TTC549 (cell line): Measurements from ENCODE around the gene MAML1.
"Not testable (repeated sequence)": the region's sequence is repeated elsewhere in the genome, so short reads cannot be mapped to it uniquely, and the experiment has no call there.

Experiments
- FAIRE-seq: peaks from 2 replicates; lab custom pipeline; 2012; peaks lifted over from hg19 to GRCh38; lab: Jason Lieb, UNC

Gene MAML1

DNA sequence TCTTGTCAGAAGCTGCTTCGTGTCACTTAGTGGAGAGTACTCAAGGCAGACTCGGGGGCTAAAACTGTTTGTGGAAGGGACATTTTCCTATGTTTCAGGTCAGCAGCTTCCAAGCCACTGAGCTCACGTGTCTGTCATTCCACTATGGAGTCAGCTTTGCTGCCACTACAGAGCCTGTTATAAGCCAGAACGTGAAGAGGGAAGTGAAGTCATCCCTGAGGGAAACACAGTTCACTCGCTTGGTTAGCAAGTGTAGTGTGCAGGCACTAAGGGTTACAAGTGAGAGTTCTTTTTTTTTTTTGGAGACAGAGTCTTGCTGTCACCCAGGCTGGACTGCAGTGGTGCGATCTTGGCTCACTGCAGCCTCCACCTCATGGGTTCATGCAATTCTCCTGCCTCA lies 36.6 kb downstream of the MAML1 start:
- FAIRE-seq: no peak

DNA sequence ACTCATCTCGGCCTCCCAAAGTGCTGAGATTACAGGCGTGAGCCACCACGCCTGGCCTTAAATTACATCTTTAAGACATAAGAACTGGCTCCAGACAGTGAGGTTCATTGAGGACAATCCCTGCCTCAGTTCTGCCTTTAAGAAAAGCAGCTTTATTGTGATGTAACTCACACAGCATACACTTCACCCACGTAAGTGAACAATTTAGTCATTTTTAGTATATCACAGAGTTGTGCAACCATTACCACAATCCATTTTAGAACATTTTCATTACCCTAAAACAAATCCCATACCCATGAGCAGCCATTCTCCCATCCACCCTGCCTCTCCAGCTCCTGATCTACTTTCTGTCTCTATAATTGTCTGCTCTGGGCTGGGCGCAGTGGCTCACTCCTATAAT lies 37.2 kb downstream of the MAML1 start:
- FAIRE-seq: no peak

DNA sequence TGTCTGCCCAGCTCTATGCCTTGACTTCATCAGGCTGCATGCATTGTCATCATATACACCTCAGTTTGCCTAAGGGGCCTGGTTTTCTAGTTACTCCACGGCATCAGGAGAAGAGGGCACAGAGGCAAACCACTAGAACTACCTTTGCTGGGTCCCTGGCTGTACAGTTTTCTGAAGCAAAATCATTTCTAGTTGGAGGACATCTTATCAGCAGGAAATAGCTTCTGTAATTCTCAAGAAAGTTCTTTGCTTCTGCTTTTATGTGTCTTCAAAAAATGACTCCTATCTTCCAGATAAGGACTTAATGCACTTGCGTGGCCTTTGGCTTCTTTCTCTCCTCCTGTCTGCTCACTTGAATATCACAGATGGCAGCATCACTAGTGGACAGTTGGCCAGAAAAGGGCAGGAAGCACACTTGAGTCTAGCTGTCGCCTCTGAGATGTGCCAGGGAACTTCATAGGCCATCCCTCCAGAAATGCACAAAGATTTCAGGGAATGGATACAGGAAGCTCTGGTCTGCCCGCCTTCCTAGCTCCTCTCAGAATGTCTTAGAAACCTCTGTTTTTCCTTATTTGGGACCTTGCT lies 38.8 kb downstream of the MAML1 start:
- FAIRE-seq: no peak

DNA sequence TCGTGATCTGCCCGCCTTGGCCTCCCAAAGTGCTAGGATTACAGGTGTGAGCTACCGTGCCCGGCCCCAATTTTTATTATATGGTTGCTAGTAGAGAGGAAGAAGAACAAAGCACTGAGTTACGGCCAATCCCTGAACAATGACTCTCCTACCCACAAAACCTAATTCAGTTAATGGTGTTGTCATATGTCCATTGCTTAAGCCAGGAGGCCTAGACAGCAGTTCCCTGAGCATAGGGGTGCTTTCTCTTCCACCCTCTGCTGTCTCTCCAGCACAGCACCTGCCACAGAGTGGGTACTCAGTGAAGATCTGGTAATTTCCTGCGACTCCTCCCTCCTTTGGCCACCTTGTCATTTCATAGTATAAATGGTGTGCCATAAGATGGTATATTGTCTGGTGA lies 39.7 kb downstream of the MAML1 start:
- FAIRE-seq: no peak

DNA sequence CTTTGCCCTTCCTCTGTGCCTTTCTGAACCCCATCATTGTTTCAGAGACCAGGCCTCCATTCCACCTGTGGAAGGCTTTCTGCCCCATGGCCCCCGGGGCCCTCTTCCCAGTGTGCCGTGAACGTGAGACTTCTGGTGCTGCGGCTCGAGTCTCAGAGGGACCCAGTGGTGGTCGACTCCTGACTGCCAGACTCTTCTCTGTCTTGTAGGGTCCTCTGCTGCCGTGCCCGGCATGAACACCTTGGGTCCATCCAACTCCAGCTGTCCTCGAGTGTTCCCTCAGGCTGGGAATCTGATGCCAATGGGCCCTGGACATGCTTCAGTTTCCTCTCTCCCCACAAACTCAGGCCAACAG lies 41.0 kb downstream of the MAML1 start:
- FAIRE-seq: no peak

DNA sequence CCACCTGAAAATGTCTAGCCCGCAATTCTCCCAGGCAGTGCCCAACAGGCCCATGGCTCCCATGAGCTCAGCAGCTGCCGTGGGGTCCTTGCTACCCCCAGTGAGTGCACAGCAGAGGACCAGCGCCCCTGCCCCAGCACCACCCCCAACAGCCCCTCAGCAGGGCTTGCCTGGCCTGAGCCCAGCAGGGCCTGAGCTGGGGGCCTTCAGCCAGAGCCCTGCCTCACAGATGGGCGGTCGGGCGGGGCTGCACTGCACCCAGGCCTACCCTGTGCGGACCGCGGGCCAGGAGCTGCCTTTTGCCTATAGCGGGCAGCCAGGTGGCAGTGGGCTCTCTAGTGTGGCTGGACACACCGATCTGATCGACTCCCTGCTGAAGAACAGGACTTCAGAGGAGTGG lies 41.8 kb downstream of the MAML1 start:
- FAIRE-seq: no peak

DNA sequence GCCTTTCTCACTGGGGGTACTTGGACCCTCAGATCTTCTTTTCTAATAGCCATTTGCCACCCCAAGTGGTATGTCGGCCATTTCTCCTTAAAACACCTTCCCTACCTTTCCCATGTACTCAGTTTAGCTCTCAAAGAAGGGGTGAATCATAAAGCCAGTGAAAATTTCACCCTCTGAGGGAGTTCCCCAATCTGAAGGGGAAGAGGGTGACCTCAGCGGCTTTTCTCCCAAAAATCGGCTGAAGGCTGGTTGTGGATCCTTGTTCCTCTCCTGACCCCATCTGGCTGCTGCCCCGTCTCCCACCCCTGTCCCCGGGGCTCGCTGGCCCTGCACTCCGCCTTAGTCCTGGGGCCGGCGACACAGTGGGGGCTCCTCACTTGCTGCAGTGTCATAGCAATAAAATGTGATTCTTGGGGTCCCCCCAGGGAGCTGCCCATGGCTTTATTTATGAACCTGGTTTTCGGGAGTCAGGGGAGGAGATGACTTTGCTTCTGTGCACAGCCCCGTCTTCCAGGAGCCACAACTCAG lies 43.9 kb downstream of the MAML1 start:
- FAIRE-seq: no peak

DNA sequence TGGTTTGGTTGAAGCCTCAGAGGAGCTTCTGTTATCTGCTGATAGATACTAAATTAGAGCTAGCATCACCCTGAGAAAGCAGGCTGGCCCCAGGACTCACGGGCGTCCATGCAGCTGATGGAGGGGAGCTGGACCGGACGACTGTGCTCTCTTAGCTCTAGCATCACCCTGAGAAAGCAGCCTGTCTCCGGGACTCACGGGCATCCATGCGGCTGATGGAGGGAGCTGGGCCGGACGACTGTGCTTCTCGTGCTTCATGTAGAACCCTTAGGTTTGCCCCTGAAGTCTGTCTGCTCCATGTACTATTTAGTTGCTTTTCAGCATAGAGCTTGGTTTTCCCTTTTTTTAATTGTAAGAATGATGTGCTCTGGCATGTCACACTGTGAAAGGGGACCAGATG lies 44.8 kb downstream of the MAML1 start:
- FAIRE-seq: no peak

DNA sequence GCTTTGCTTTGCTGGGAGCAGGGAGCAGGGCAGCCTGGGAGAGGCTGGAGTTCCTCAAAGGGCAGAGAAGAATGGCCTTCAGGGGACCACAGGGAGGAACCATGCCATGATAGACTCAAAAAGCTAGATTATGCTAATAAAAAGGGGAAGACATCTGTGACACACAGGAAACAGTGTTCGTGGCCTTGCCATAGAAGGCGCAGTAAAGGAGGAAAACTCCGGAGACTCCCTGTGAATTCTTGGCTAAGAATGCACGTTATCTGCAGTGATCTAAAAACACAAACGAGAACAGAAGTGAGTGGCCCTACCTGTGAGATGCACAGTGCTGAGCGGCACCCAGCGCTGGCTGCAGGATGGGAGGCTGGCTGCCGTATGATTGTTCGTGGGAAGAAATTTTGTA lies 45.3 kb downstream of the MAML1 start:
- no peak for FAIRE-seq

DNA sequence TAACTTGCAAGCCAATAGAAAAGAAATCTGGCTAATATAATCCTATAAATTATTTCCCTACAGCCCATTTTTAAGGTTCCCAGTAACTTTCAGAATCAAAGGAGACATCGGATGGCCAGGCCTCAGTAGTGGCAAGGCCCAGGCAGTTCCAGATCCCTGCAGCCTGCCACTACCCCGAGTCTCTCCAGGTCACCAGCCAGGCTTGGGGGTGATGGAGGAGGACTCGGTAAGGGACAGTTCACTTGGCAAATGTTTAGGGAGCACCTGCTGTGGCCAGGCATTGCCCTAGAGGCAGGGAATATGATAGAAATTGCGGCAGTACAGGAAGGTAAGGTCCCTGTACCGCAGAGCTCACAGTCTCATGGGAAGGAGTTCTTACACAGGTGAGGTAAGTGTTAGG lies 46.0 kb downstream of the MAML1 start:
- no peak for FAIRE-seq

DNA sequence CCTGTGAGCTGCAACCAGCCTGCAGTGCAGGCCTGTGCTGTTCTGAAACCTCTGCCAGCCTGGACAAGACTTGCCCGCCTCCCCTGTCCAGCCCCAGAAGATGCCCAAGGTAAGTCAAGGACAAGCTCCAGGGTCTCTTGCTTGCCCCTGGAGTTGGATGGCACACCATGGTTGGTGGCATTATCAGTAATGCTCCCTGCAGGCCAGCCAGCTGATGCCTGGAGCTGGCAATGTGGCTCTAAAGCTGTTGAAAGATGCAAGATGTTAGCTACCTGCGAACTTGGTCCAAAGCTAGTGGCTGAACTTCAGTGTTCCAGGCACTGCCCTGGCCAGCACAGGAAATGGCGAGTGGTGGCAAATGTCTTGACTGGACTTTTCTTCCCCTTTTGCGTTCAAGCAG lies 47.2 kb downstream of the MAML1 start:
- no peak for FAIRE-seq

DNA sequence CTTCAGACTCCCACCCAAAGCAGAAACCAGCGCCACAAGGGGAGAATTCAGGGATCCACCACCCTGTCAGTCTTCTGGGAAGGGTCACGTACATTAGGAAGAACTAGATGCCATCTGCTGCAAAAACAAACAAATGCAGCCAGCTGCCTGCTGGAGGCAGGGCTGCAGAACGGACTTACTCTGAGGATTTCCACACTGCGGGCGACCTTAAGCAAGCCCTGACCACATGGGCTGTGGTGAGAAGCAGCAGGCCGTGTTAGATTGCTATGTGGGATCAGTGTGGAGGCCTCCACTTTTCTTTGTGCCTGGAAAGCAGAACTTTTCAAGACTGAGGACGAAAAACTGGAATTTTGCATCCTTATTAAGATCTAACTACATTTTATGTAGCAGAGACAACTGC lies 47.7 kb downstream of the MAML1 start:
- FAIRE-seq: no peak

DNA sequence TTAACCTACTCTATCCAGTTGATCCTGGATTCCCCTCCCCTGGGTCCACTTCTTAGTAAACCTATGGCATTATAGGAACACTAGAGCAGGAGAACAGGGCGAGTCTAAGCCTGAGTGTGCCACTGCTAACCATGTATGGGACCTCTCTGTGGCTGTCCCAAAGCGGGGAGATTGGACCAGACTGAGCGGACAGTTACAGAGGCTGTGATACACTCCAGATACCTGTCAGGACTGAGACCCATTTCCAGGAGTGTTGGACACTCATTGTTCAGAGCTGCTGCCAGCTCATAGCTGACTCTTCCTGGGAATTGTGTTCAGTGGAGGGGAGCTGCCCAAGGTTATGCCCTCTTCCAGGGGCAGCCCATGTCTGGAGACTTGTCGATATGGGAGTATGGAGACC lies 49.2 kb downstream of the MAML1 start:
- no peak for FAIRE-seq

DNA sequence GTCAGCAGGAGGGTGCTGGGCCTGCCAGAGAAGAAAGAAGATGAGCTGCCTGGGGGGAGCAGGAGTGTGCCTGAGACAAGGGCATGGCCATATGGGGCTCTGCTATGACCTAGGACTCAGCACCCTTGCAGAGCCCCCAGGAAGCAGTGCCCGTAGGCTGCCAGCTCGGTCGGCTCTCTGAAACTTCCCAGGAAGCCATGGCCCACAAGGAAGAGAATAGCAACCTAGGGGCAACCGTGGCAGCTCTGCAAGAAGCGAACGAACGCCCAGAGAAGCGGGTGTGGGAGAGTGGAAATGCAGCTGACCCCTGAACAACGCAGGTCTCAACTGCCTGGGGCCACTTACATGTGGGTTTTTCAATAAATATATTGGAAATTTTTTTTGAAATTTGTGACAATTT lies 50.5 kb downstream of the MAML1 start:
- no peak for FAIRE-seq

DNA sequence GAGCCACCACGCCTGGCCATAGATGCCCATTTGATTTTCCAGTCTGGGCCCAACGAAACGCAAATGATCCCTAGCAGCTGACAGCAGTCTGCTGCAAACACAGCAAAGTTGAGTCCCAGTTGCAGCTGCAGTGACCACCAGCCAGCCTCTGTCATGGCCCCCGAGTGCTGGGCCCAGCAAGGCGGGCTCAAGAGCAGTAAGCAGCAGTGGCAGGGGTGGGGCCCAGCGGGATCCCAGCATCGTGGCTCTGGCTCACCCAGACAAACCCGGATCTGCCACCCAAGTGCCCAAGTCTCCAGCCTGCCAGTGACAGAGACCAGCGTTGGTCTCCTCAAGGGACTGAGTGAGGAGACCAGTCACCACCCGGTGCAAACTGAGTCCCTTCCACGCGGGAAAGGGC lies 54.2 kb downstream of the MAML1 start:
- FAIRE-seq: no peak

DNA sequence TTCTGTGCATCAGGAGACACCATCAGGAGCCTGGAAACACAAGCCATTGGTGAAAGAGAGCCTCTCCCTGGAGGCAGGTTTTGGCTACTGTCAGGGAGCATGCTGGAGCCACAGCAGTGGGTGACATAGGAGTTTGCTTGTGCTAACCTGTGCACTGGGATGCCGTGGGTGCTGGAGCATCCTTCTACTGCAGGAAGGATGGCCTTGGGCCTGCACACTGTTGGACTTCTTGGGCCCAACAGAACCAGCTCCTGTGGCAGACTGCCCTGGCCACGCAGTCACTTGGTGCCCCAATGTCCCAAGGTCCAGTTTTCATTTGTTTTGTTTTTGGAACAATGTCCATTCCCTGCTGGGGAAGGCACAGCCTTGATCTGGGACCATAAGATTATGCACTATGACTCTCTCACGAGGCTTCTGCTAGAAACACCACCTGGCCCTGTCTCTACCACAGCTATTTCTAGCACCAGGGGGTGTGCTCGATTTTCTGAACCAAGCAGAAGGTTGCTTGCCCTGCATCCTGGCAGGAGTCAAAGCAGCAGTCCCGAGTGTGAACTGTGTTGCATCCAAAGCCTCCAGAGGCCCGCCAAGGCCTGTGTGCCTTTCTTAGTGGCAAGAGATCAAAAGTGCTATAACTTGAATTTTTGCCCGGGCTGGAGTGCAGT lies 55.7 kb downstream of the MAML1 start:
- FAIRE-seq: no peak

DNA sequence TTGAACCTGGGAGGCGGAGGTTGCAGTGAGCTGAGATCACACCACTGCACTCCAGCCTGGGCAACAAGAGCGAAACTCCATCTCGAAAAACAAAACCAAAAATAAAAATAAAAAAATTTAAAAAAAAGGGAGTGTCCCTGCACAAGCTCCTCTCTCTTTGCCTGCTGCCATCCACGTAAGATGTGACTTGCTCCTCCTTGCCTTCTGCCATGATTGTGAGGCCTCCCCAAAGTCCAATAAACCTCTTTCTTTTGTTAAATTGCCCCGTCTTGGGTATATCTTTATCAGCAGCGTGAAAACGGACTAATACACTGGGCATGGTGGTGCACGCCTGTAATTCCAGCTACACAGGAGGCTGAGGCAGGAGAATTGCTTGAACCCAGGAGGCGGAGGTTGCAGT lies 56.7 kb downstream of the MAML1 start:
- FAIRE-seq: not testable (repeated sequence)

DNA sequence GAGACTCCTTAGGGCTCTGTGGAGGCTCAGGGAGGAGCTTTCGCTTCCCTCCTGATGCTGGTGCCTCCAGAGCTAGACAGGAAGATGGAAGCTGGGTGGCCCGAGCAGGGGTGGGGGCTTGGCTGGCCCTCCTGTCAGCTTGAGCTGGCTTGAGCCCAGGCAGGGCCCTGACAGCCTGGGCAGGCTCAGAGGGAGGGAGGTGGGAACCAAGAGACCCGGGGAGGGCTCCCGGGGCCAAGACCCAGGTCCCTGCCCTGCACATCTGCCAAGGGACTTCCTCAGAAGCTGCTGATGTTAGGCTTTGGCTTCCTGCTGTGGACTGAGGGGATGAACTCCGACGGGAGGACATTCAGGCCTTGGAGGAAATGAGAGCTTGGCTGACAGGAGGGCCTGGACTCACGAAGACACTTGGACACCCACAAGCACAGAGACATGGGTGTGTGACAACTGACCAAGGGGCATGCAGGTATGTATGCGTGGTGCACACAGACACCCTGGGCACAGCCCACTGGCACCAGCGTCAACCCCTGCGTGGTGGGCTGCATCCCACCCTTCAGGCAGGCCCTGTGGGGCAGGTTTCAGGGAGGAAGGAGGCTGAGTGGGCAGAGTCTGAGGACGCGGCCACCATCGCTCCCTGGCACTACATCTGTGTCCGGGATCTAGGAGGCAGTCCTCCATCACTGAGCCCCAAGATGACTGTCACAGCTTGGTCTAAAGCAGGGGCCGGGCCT lies 59.4 kb downstream of the MAML1 start:
- FAIRE-seq: no peak

DNA sequence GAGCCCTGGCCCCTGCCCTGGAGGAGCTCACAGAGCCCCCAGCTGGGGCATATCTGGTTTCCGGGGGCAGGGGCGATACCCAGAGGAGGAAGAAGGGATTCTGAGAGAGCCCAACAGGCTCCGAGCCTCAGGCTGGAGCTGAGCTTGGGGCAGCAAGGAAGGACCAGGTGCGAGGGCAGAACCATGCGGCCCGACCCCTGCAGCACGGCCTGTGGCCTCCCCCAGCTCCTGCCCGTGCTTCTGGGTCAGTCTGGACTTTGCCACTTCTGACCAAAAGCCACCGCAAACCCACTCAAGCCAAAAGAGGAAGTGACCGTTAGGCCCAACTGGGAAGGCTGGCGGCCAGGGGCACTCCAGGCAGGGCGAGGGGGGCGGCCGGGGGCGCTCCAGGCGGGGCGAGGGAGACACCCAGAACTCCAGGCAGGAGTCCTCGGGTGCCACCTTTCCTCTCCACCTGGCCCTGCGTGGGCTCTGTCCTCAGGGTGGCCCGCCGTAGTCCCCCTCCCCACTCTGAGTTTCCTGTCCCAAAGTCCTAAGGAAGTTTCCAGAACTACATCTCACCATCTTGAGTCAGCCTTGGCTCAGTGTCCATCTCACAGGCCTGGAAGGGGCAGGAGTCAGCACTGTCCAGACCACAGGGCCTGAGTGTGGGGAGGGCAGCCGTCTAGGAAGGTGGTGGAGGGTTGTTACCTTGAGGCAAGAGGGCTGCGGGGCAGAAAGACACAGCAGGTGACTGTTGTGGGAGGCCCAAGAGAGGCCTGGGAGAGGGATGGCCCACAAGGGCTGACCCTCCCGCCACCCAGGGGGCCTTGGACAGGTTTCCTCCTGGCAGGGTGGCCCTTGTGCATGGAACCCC lies 60.2 kb downstream of the MAML1 start:
- FAIRE-seq: no peak

DNA sequence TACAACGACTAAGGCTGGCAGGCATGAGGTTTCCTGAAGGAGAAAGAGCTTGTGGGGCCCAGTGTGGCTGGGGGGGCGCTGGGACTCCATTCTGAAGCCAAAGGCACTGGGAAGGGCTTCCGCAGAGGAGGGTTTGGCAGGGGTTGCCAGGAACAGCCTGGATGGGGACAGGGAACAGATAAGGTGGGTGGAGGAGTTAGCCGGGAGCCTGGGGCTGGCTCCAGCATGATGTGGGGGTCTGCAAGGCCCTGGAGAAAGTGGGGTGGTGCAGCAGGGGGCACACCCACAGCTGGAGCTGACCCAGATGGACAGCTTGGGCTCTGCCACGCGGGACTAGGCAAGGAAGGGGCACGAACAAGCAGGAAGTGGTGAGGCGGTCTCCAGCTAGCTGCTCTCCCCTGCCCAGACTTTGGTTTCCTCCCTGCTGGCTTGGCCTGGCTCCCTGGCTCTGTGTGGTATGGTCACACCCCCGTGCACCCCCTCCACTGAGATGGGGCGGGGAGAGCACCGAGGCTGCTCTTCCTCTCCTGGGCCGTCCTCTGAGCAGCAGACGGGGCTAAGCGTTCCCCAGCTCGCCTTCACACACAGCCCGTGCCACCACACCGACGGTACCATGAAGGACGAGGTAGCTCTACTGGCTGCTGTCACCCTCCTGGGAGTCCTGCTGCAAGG lies 61.0 kb downstream of the MAML1 start, which contains the start of gene LTC4S:
TSS of gene LTC4S (plus strand) at position 519 of the 672 bp plus-strand sequence. CDS start at position 614, 95 bp downstream.
- FAIRE-seq: no peak

DNA sequence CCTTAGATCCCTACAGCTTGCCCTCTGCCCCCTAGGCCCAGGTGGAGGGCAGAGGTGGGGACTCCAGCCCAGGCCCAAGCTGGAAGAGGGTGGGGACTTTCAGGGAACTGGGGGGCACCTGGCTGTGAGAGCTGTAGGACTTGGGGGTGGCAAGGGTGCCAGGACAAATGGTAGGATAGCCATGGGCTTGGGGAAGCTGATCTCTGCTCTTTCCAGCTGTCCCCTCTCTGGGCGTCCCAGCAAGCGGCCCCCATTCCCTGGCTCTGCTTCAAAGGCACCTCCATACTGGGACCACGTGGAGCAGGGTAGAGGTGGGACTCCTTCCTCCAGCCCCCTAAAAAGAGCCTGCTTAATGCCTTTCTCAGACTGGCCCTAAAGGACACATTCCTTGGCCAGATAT lies 61.5 kb downstream of the MAML1 start:
- no peak for FAIRE-seq

DNA sequence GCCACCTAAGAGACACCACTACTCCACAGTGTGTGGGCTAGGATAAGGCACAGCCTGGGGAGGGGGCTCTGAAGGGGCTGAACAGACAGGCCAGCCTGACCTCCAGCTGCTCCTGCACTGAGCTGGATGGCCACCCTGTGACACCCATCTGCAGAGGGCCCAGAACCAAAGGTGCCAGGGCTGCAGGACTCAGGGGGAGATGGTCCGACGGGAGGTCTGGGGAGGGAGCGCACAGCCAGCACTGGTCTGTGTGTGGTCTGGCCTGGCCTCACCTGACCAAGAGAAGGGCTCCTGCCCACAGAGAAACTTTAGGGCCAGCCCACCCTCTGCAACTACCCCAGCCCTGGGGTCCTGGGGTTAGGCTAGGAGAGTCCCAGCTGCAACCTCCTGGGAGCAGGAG lies 62.0 kb downstream of the MAML1 start:
- FAIRE-seq: no peak
